HepG2 (cell line): ENCODE measurements around the gene SIGLEC1. TPM values are rescaled to one million over a fixed set of nuclear protein-coding genes. Genes with fewer than 3 reads are reported as not detected.

Experiments used
- AHR ChIP-seq: IDR thresholded peaks from 2 replicates; pipeline ENCODE4 v1.6.1; 2018; ENCODE audit warnings: missing genetic modification reagents, missing compliant biosample characterization
- CBX5 ChIP-seq: sonication (generic); formaldehyde crosslinking; IDR thresholded peaks from 2 replicates; pipeline ENCODE4 v1.4.0; 2020; ENCODE audit warnings: missing genetic modification reagents, borderline replicate concordance
- CREB1 ChIP-seq, 2 experiments: fragments of 450-650 bp in 1 of 2; IDR thresholded peaks; 2 replicates each; pipeline ENCODE4 v1.6.1; 2016 to 2017; ENCODE audit warnings: control low read depth in 1 of 2, mild to moderate bottlenecking in 1 of 2, missing compliant biosample characterization in 1 of 2, missing genetic modification characterization in 1 of 2
- FOSL1 ChIP-seq: sonication (generic); formaldehyde crosslinking; IDR thresholded peaks from 2 replicates; pipeline ENCODE4 v1.9.0; 2021; ENCODE audit warnings: missing genetic modification reagents, borderline replicate concordance
- JDP2 ChIP-seq: sonication (generic); formaldehyde crosslinking; IDR thresholded peaks from 2 replicates; pipeline ENCODE4 v1.8.1; 2022; ENCODE audit warnings: missing genetic modification reagents, borderline replicate concordance
- JUN ChIP-seq: sonication (generic); formaldehyde crosslinking; IDR thresholded peaks from 2 replicates; pipeline ENCODE4 v1.4.0; 2020; ENCODE audit warnings: mild to moderate bottlenecking, missing genetic modification reagents
- KDM5B ChIP-seq: sonication (generic); formaldehyde crosslinking; IDR thresholded peaks from 2 replicates; pipeline ENCODE4 v1.4.0; 2020; ENCODE audit warnings: missing genetic modification reagents, mild to moderate bottlenecking, borderline replicate concordance
- MAFK ChIP-seq, 2 experiments: IDR thresholded peaks in 1 of 2; conservative IDR thresholded peaks in 1 of 2; 2 replicates each; pipeline ENCODE4 v1.6.1; 2011; ENCODE audit warnings: improper control_type of control experiment in 2 of 2, low read length in 2 of 2
- NFYC ChIP-seq: IDR thresholded peaks from 2 replicates; pipeline ENCODE4 v1.6.1; 2016; ENCODE audit warnings: missing genetic modification reagents, missing compliant biosample characterization
- SRSF4 ChIP-seq: fragments of 200-400 bp; formaldehyde crosslinking; IDR thresholded peaks from one replicate; pipeline ENCODE4 v1.6.1; 2018; ENCODE audit warnings: mild to moderate bottlenecking, low read depth, low read length, moderate library complexity; ENCODE audit not compliant: poor library complexity, severe bottlenecking
- SUZ12 ChIP-seq: fragments of 150-350 bp; IDR thresholded peaks from 2 replicates; pipeline ENCODE4 v1.6.1; 2014; ENCODE audit warnings: low read depth, low read length
- ZNF678 ChIP-seq: sonication (generic); formaldehyde crosslinking; IDR thresholded peaks from 2 replicates; pipeline ENCODE4 v1.4.0; 2020; ENCODE audit warnings: mild to moderate bottlenecking, missing genetic modification reagents
- polyA plus RNA-seq, 8 experiments: library from polyadenylated mRNA; depleted of rRNA in 3 of 8; stranded (reverse) in 7 of 8; unstranded in 1 of 8; fragments of >200 nt; fragmentation: Illumina TruSeq in 4 of 8; extraction: Trizol in 4 of 8; gene quantifications; 2 replicates each; pipeline versions ENCODE4 v1.2.1 to v1.2.3, GENCODE V29; 2011 to 2016; ENCODE audit warnings: low read depth in 4 of 8, missing spikeins in 1 of 8, mixed read lengths in 1 of 8; ENCODE audit not compliant: insufficient read depth in 1 of 8
- total RNA-seq, 5 experiments: library from RNA; depleted of rRNA; stranded (reverse); fragments of >200 nt; fragmentation: Illumina TruSeq; extraction: Trizol; gene quantifications; 2 replicates each; pipeline ENCODE4 v1.2.3, GENCODE V29; 2016; ENCODE audit warnings: low read depth in 1 of 5
- TF ChIP-seq, protein P1 (sequence below): sonication (generic); formaldehyde crosslinking; IDR thresholded peaks from 2 replicates; pipeline ENCODE4 v1.4.0; 2020; ENCODE audit warnings: missing genetic modification reagents, borderline replicate concordance
- TF ChIP-seq, protein P2 (sequence below): sonication (generic); formaldehyde crosslinking; IDR thresholded peaks from 2 replicates; pipeline ENCODE4 v1.4.0; 2020; ENCODE audit warnings: mild to moderate bottlenecking, missing genetic modification reagents
- TF ChIP-seq, protein P3 (sequence below), 2 experiments: IDR thresholded peaks; 2 replicates each; pipeline ENCODE4 v1.6.1; 2011 to 2012; ENCODE audit warnings: low read length in 2 of 2, borderline replicate concordance in 1 of 2, low read depth in 1 of 2, mild to moderate bottlenecking in 1 of 2, moderate library complexity in 1 of 2
- TF ChIP-seq, protein P4 (sequence below): sonication (generic); formaldehyde crosslinking; IDR thresholded peaks from 2 replicates; pipeline ENCODE4 v1.4.0; 2020; ENCODE audit warnings: missing genetic modification reagents, borderline replicate concordance

The SIGLEC1 gene
- total and polyA plus RNA-seq, 2 of the 13 experiments (the other 11 are each of a cell fraction or from before 2014, with no cell fraction given) = 0.01 TPM; not detected in 1

DNA sequence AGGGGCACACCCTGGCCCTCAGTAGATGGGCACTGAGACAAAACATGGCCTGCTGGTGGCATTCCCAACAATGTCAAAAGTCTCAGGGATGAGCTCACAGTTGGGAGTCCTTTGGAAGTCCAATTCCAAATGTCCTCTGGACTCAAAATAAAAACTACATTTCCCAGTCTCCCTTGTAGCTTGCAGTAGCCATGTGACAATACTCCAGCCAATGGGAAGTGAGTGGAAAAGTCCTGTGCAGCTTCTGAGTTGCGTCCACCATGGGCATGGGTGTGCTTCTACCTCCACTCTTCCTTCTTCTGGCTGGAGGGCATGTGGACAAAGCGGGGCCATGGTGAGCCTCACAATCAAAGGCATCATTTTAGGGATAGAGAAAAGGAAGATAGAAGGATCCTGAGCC lies 24.7 kb downstream of the SIGLEC1 start (continued):
- TF ChIP-seq, protein P1, sequence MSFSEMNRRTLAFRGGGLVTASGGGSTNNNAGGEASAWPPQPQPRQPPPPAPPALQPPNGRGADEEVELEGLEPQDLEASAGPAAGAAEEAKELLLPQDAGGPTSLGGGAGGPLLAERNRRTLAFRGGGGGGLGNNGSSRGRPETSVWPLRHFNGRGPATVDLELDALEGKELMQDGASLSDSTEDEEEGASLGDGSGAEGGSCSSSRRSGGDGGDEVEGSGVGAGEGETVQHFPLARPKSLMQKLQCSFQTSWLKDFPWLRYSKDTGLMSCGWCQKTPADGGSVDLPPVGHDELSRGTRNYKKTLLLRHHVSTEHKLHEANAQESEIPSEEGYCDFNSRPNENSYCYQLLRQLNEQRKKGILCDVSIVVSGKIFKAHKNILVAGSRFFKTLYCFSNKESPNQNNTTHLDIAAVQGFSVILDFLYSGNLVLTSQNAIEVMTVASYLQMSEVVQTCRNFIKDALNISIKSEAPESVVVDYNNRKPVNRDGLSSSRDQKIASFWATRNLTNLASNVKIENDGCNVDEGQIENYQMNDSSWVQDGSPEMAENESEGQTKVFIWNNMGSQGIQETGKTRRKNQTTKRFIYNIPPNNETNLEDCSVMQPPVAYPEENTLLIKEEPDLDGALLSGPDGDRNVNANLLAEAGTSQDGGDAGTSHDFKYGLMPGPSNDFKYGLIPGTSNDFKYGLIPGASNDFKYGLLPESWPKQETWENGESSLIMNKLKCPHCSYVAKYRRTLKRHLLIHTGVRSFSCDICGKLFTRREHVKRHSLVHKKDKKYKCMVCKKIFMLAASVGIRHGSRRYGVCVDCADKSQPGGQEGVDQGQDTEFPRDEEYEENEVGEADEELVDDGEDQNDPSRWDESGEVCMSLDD (CRISPR knock-in tag) = no peak
- TF ChIP-seq, protein P2, sequence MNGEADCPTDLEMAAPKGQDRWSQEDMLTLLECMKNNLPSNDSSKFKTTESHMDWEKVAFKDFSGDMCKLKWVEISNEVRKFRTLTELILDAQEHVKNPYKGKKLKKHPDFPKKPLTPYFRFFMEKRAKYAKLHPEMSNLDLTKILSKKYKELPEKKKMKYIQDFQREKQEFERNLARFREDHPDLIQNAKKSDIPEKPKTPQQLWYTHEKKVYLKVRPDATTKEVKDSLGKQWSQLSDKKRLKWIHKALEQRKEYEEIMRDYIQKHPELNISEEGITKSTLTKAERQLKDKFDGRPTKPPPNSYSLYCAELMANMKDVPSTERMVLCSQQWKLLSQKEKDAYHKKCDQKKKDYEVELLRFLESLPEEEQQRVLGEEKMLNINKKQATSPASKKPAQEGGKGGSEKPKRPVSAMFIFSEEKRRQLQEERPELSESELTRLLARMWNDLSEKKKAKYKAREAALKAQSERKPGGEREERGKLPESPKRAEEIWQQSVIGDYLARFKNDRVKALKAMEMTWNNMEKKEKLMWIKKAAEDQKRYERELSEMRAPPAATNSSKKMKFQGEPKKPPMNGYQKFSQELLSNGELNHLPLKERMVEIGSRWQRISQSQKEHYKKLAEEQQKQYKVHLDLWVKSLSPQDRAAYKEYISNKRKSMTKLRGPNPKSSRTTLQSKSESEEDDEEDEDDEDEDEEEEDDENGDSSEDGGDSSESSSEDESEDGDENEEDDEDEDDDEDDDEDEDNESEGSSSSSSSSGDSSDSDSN = no peak
- TF ChIP-seq CBX5 (CRISPR knock-in tag) (no peak), AHR (CRISPR knock-in tag) (no peak), JUN (no peak), CREB1 (IDR thresholded peaks at IDR 0.05) (no peak), CREB1 (CRISPR knock-in tag; IDR thresholded peaks at IDR 0.05) (no peak), KDM5B (CRISPR knock-in tag) (no peak), MAFK (conservative IDR thresholded peaks at IDR 0.05 in 1 of 2, IDR thresholded peaks at IDR 0.05 in 1 of 2; ENCODE audit: low read length in 2 of 2) (no peak), JDP2 (CRISPR knock-in tag) (no peak), NFYC (CRISPR knock-in tag) (peak; percentile 90), ZNF678 (no peak), SUZ12 (peak; percentile 22; the same call in 1 of the 2 replicates), FOSL1 (no peak), SRSF4 (no peak)
- TF ChIP-seq, protein P3, sequence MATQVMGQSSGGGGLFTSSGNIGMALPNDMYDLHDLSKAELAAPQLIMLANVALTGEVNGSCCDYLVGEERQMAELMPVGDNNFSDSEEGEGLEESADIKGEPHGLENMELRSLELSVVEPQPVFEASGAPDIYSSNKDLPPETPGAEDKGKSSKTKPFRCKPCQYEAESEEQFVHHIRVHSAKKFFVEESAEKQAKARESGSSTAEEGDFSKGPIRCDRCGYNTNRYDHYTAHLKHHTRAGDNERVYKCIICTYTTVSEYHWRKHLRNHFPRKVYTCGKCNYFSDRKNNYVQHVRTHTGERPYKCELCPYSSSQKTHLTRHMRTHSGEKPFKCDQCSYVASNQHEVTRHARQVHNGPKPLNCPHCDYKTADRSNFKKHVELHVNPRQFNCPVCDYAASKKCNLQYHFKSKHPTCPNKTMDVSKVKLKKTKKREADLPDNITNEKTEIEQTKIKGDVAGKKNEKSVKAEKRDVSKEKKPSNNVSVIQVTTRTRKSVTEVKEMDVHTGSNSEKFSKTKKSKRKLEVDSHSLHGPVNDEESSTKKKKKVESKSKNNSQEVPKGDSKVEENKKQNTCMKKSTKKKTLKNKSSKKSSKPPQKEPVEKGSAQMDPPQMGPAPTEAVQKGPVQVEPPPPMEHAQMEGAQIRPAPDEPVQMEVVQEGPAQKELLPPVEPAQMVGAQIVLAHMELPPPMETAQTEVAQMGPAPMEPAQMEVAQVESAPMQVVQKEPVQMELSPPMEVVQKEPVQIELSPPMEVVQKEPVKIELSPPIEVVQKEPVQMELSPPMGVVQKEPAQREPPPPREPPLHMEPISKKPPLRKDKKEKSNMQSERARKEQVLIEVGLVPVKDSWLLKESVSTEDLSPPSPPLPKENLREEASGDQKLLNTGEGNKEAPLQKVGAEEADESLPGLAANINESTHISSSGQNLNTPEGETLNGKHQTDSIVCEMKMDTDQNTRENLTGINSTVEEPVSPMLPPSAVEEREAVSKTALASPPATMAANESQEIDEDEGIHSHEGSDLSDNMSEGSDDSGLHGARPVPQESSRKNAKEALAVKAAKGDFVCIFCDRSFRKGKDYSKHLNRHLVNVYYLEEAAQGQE (IDR thresholded peaks at IDR 0.05; ENCODE audit: borderline replicate concordance in 1 of 2, low read depth in 1 of 2, low read length in 2 of 2) = no peak
- TF ChIP-seq, protein P4, sequence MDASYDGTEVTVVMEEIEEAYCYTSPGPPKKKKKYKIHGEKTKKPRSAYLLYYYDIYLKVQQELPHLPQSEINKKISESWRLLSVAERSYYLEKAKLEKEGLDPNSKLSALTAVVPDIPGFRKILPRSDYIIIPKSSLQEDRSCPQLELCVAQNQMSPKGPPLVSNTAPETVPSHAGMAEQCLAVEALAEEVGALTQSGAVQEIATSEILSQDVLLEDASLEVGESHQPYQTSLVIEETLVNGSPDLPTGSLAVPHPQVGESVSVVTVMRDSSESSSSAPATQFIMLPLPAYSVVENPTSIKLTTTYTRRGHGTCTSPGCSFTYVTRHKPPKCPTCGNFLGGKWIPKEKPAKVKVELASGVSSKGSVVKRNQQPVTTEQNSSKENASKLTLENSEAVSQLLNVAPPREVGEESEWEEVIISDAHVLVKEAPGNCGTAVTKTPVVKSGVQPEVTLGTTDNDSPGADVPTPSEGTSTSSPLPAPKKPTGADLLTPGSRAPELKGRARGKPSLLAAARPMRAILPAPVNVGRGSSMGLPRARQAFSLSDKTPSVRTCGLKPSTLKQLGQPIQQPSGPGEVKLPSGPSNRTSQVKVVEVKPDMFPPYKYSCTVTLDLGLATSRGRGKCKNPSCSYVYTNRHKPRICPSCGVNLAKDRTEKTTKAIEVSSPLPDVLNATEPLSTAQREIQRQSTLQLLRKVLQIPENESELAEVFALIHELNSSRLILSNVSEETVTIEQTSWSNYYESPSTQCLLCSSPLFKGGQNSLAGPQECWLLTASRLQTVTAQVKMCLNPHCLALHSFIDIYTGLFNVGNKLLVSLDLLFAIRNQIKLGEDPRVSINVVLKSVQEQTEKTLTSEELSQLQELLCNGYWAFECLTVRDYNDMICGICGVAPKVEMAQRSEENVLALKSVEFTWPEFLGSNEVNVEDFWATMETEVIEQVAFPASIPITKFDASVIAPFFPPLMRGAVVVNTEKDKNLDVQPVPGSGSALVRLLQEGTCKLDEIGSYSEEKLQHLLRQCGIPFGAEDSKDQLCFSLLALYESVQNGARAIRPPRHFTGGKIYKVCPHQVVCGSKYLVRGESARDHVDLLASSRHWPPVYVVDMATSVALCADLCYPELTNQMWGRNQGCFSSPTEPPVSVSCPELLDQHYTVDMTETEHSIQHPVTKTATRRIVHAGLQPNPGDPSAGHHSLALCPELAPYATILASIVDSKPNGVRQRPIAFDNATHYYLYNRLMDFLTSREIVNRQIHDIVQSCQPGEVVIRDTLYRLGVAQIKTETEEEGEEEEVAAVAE (CRISPR knock-in tag) = no peak
